Activated CD8-positive, alpha-beta T cell treated with anti-CD3 and anti-CD28 coated beads for 36 hours (primary cell): ENCODE data around the gene ZBTB9. TPM values are rescaled to one million over a fixed set of nuclear protein-coding genes. Genes with fewer than 3 reads are reported as not detected.
A peak's percentile ranks its signal among the peaks of the same experiment; 100 is the strongest.

Experiments used
- ATAC-seq: fragments of 200-7000 bp; cut with Tn5 transposase; one replicate; pipeline ENCODE4 v1.10.0; 2021; ENCODE audit warnings: mild to moderate bottlenecking, moderate library complexity
- CTCF ChIA-PET: fragments of 350-600 bp; sonication (Branson Sonifier 250); formaldehyde crosslinking; loops from one replicate; lab custom pipeline; 2021; ENCODE audit warnings: antibody characterized with exemption; lab: Charles Lee
- POLR2A ChIA-PET: fragments of 350-600 bp; sonication (Branson Sonifier 250); formaldehyde crosslinking; loops from one replicate; lab custom pipeline; 2021; ENCODE audit warnings: antibody characterized with exemption; lab: Charles Lee
- DNase-seq: peaks from one replicate; pipeline ENCODE4 v3.0.0-alpha.2; 2020
- H3K27ac Mint-ChIP-seq: one replicate; pipeline ENCODE4 v1.8.0; 2021; ENCODE audit warnings: mild to moderate bottlenecking, mixed read lengths
- H3K27me3 Mint-ChIP-seq: one replicate; pipeline ENCODE4 v1.8.0; 2021; ENCODE audit warnings: mixed read lengths
- H3K36me3 Mint-ChIP-seq: one replicate; pipeline ENCODE4 v1.8.0; 2021; ENCODE audit warnings: low read depth, mixed read lengths
- H3K4me1 Mint-ChIP-seq: one replicate; pipeline ENCODE4 v1.8.0; 2021; ENCODE audit warnings: low read depth, mixed read lengths
- H3K4me3 Mint-ChIP-seq: one replicate; pipeline ENCODE4 v1.8.0; 2021; ENCODE audit warnings: mild to moderate bottlenecking, moderate library complexity, mixed read lengths
- H3K9me3 Mint-ChIP-seq: one replicate; pipeline ENCODE4 v1.8.0; 2021; ENCODE audit warnings: mixed read lengths
- intact Hi-C: fragments of 100-400 bp; cut with micrococcal nuclease; formaldehyde crosslinking; loops from one replicate; pipeline ENCODE4 v1.10.0; 2022
- total RNA-seq, 2 experiments: library from RNA; stranded (reverse); gene quantifications; one replicate each; pipeline ENCODE4 v1.2.3, GENCODE V29; 2021
- TF ChIP-seq, protein P1 (sequence below): fragments of 200-600 bp; IDR thresholded peaks from one replicate; pipeline ENCODE4 v1.8.0; 2022; ENCODE audit warnings: antibody characterized with exemption, mild to moderate bottlenecking

The ZBTB9 gene
- total RNA-seq, 2 experiments from 2014 or later = 7.8 to 8.7 TPM

DNA sequence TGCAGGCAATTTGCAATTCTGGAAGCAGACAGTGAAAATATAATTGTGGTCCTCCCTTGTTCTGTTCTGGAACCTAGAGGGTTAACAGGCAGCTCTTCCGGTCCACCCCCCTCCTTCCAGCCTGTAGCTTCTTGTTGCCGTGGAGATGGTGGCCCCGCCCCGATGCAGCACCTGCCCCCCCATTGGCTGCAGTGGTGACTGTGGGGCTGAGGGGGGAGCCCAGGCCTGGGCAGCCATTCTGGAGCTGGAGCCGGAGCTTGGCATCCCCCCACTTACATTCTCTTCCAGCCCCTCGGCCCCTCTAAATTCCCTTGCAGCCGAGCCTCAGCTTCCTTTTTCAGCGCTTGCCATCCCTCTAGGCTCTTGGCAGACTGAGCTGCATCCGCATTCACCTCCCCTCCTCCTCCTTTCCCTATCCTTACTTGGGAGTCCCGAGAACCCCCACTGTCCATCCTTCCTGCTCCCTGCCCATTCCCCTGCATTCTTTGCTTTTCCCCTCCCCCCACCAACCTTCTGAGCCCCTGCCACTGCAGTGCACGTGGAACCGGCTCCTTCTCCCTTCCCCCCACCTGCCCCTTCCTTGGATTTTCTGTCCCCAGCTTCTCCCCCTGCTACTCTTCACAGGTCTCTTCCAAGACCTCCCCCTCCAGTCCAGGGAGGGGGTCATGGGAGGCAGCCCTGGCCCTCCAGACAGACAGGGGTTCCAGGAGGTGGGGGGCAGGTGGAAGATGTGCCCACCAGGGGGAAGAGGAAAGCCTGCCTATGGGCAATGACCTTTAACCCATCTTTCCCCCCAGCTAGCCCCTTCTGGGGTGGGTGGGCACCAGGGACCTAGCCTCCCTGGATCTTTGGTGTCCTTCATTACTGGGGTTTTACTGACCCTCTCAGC is 23.1 kb upstream of the ZBTB9 start:
- ATAC-seq (peak; percentile 70), DNase-seq (peak; percentile 93)
- ChIA-PET POLR2A (interaction anchor here (0.7 to 3.4 kb wide), 12 partner anchors 9 to 160 kb away, joined by 3 to 46 read pairs (median 4); partner anchors contain the start of genes B3GALT4, CUTA, PFDN6 and RPS18), CTCF (interaction anchor here (0.7 to 2.1 kb wide), 14 partner anchors 9 to 563 kb away, joined by 3 to 11 read pairs (median 3); partner anchors contain the start of genes VPS52 and ZBTB9)
- Mint-ChIP-seq H3K4me3 (peak overlapping the region; percentile 88), H3K36me3 (peaks cover 22% of the 10 kb centered on the region), H3K27ac (peak overlapping the region; percentile 91), H3K4me1 (peaks cover 60% of the 10 kb centered on the region), H3K27me3 (no peaks in the 10 kb centered on the region), H3K9me3 (no peaks in the 10 kb centered on the region)
- TF ChIP-seq, protein P1, sequence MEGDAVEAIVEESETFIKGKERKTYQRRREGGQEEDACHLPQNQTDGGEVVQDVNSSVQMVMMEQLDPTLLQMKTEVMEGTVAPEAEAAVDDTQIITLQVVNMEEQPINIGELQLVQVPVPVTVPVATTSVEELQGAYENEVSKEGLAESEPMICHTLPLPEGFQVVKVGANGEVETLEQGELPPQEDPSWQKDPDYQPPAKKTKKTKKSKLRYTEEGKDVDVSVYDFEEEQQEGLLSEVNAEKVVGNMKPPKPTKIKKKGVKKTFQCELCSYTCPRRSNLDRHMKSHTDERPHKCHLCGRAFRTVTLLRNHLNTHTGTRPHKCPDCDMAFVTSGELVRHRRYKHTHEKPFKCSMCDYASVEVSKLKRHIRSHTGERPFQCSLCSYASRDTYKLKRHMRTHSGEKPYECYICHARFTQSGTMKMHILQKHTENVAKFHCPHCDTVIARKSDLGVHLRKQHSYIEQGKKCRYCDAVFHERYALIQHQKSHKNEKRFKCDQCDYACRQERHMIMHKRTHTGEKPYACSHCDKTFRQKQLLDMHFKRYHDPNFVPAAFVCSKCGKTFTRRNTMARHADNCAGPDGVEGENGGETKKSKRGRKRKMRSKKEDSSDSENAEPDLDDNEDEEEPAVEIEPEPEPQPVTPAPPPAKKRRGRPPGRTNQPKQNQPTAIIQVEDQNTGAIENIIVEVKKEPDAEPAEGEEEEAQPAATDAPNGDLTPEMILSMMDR = no peak
- intact Hi-C loops = no loop called here

DNA sequence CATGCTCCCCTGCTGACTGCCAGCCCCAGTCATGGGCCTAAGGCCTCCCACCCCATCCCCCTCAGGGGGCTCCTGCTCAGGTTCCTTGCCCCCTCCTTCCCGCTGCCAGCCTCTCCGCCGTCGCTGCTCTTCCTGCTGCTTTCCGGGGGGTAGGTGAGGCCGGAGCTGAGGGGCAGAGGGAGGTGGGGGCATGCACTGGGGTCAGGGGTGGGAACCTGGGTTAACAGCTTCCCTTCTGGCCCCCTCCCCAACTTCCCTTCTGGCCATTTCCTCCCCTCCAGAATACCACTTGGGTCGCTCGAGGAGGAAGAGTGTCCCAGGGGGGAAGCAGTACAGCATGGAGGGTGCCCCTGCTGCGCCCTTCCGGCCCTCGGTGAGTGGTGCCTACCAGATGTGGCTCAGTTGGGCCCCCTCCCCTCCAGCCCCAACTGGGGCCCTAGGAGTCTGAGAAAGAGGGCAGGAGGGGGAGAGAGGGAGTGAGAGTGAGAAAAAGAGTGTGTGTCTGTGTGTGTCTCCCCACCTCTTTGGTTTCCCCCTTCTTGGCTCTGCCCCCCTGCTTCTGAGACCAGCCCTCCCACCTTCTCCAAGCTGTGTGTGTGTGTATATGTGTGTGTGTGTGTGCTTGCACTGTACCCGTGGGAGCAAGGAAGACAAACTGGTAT is 22.4 kb upstream of the ZBTB9 start:
- H3K4me1 Mint-ChIP-seq = peaks cover 58% of the 10 kb centered on the region
- DNase-seq (peak; percentile 48), ATAC-seq (peak; percentile 19)
- H3K36me3 Mint-ChIP-seq = peaks cover 27% of the 10 kb centered on the region
- no peaks in the 10 kb centered on the region for H3K9me3 Mint-ChIP-seq
- peak overlapping the region; percentile 88 for H3K4me3 Mint-ChIP-seq
- no peaks in the 10 kb centered on the region for H3K27me3 Mint-ChIP-seq
- intact Hi-C loops = no loop called here
- TF ChIP-seq, protein P1 = no peak
- peak overlapping the region; percentile 61 for H3K27ac Mint-ChIP-seq
- ChIA-PET CTCF (interaction anchor here (1.1 to 2.1 kb wide), 2 partner anchors 18 to 41 kb away, joined by 3 to 11 read pairs; no protein-coding TSS in a partner anchor), POLR2A (interaction anchor here (1.4 to 3.4 kb wide), 4 partner anchors 9 to 155 kb away, joined by 4 to 14 read pairs (median 8); partner anchors contain the start of gene B3GALT4)

DNA sequence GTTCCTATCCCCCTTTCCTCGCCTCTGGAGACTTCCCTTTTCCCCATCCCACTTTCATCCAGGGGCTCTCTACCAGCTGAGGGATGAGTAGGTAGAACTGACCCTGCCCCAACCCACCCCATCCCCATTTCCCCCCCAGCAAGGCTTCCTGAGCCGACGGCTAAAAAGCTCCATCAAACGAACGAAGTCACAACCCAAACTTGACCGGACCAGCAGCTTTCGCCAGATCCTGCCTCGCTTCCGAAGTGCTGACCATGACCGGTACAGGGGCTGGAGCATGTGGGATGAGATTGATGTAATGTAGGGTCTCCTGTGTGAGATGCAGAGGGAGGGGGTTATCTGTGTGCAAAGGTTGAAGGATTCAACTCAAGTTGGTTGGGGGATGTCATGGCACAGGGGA is 21.8 kb upstream of the ZBTB9 start:
- H3K36me3 Mint-ChIP-seq = peaks cover 30% of the 10 kb centered on the region
- intact Hi-C loops = no loop called here
- ChIA-PET CTCF (interaction anchor here (1.1 kb wide), 1 partner anchor 18 kb away, joined by 3 read pairs; no protein-coding TSS in a partner anchor), POLR2A (no interaction called here)
- H3K4me3 Mint-ChIP-seq = peak overlapping the region; percentile 88
- peaks cover 54% of the 10 kb centered on the region for H3K4me1 Mint-ChIP-seq
- peak overlapping the region; percentile 61 for H3K27ac Mint-ChIP-seq
- H3K27me3 Mint-ChIP-seq = no peaks in the 10 kb centered on the region
- ATAC-seq (no peak), DNase-seq (no peak)
- no peaks in the 10 kb centered on the region for H3K9me3 Mint-ChIP-seq
- TF ChIP-seq, protein P1 = no peak

DNA sequence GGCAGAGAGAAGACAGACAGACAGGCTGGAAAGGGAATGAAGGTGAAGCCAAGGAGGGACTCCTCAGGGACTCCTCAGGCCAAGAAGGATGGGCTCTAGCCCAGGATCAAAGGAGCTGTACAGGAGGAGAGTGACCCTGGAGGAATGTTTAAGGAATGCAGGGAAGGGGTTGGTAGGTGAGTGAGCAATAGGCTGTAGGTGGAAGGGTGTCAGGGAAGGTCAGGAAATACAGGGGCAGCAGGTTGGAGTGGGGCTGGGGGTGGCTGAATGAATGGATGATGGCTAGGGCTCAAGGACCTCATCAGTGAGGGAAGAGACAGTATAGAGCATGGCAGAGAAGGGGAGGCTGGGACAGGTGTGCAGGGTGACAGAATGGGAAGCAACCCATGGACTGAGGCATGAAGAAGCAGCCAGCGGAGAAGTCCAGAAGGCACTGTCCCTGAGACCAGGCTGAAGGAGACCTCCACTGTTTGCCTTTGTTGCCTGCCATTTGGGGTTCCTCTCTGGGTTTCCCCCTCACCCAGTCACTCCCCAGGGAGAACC is 21.3 kb upstream of the ZBTB9 start:
- no peak for DNase-seq
- POLR2A ChIA-PET = interaction anchor here (1.3 kb wide), 1 partner anchor 8 kb away, joined by 3 read pairs; no protein-coding TSS in a partner anchor
- Mint-ChIP-seq H3K27me3 (no peaks in the 10 kb centered on the region), H3K9me3 (no peaks in the 10 kb centered on the region), H3K4me1 (peaks cover 54% of the 10 kb centered on the region), H3K4me3 (peak overlapping the region; percentile 88), H3K27ac (no peak overlapping the region), H3K36me3 (peaks cover 30% of the 10 kb centered on the region)
- CTCF ChIA-PET = no interaction called here
- TF ChIP-seq, protein P1 = no peak
- intact Hi-C loops = no loop called here
- no peak for ATAC-seq
